H1 (cell line): ENCODE data around the gene JMJD8. TPM values are rescaled to one million over a fixed set of nuclear protein-coding genes. Genes with fewer than 3 reads are reported as not detected.

Experiments
- ATF3 ChIP-seq: IDR thresholded peaks from 2 replicates; pipeline ENCODE4 v1.6.1; 2011; ENCODE audit warnings: low read depth, mild to moderate bottlenecking, low read length; ENCODE audit not compliant: insufficient read depth
- CHD7 ChIP-seq: fragments of 300-600 bp; sonication (generic); IDR thresholded peaks from 2 replicates; pipeline ENCODE4 v1.7.1; 2012; ENCODE audit warnings: low read length, moderate library complexity, mild to moderate bottlenecking, inconsistent platforms; ENCODE audit not compliant: insufficient replicate concordance
- EGR1 ChIP-seq: IDR thresholded peaks from 2 replicates; pipeline ENCODE4 v1.6.1; 2011; ENCODE audit warnings: low read depth, low read length, borderline replicate concordance
- JUND ChIP-seq: IDR thresholded peaks from 2 replicates; pipeline ENCODE4 v1.6.1; 2011; ENCODE audit warnings: mild to moderate bottlenecking, improper control_type of control experiment, low read length
- NRF1 ChIP-seq: IDR thresholded peaks from 2 replicates; pipeline ENCODE4 v1.6.1; 2011; ENCODE audit warnings: mild to moderate bottlenecking, low read depth, low read length, improper control_type of control experiment
- POLR2A ChIP-seq, 2 experiments: IDR thresholded peaks; 1 replicate in 1 of 2; 2 replicates in 1 of 2; pipeline ENCODE4 v1.6.1; 2011; ENCODE audit warnings: low read depth in 2 of 2, low read length in 2 of 2, mild to moderate bottlenecking in 2 of 2; ENCODE audit errors: control extremely low read depth in 1 of 2
- SIRT6 ChIP-seq: IDR thresholded peaks from one replicate; pipeline ENCODE4 v1.7.1; 2012; ENCODE audit warnings: low read length, inconsistent platforms
- SP1 ChIP-seq: IDR thresholded peaks from 2 replicates; pipeline ENCODE4 v1.6.1; 2011; ENCODE audit warnings: low read depth, low read length
- SP4 ChIP-seq: IDR thresholded peaks from 2 replicates; pipeline ENCODE4 v1.6.1; 2012; ENCODE audit warnings: low read length, inconsistent platforms
- TBP ChIP-seq: IDR thresholded peaks from 2 replicates; pipeline ENCODE4 v1.6.1; 2011; ENCODE audit warnings: low read depth, low read length, improper control_type of control experiment
- TCF12 ChIP-seq: IDR thresholded peaks from 2 replicates; pipeline ENCODE4 v1.6.1; 2011; ENCODE audit warnings: low read depth, mild to moderate bottlenecking, low read length
- polyA plus RNA-seq, 7 experiments: library from polyadenylated mRNA; depleted of rRNA in 3 of 7; stranded (reverse) in 5 of 7; unstranded in 2 of 7; fragments of >200 nt in 5 of 7; fragments of 200-250 nt in 2 of 7; gene quantifications; 1 replicate in 5 of 7; 2 replicates in 1 of 7; 4 replicates in 1 of 7; pipeline versions ENCODE4 v1.2.1 to v1.2.3, GENCODE V29; 2011 to 2013; ENCODE audit warnings: missing spikeins in 2 of 7, mixed read lengths in 2 of 7
- total RNA-seq: library from RNA; stranded (reverse); fragmentation: NEBNext Ultra II Directional; extraction: Animal tissue kit (Norgen Biotek cat#: 25700); gene quantifications from 2 replicates; pipeline ENCODE4 v1.2.1, GENCODE V29; 2021

Gene JMJD8
- total and polyA plus RNA-seq, 2 of the 8 experiments (the other 6 are each of a cell fraction or from before 2014, with no cell fraction given) = 46.4 to 87.4 TPM

- TF ChIP-seq CHD7 (no peak), SP1 (no peak), POLR2A (IDR thresholded peaks at IDR 0.05; ENCODE audit: control extremely low read depth in 1 of 2, low read depth in 2 of 2, low read length in 2 of 2) (peak in 1 of 2 experiments; percentile 49; a peak in 1 of 3 replicates), ATF3 (peak; percentile 79), NRF1 (no peak), EGR1 (peak; percentile 66), JUND (no peak), TCF12 (no peak), TBP (no peak), SIRT6 (no peak), SP4 (peak; percentile 75; the same call in 1 of the 2 replicates)
Observed at GRCh38 chr16:648781-649589, 35.1 kb downstream of the JMJD8 start, which contains the start of gene WDR90 (continued).
